Measurements from ENCODE around the gene IMPACT.

Gene IMPACT

DNA sequence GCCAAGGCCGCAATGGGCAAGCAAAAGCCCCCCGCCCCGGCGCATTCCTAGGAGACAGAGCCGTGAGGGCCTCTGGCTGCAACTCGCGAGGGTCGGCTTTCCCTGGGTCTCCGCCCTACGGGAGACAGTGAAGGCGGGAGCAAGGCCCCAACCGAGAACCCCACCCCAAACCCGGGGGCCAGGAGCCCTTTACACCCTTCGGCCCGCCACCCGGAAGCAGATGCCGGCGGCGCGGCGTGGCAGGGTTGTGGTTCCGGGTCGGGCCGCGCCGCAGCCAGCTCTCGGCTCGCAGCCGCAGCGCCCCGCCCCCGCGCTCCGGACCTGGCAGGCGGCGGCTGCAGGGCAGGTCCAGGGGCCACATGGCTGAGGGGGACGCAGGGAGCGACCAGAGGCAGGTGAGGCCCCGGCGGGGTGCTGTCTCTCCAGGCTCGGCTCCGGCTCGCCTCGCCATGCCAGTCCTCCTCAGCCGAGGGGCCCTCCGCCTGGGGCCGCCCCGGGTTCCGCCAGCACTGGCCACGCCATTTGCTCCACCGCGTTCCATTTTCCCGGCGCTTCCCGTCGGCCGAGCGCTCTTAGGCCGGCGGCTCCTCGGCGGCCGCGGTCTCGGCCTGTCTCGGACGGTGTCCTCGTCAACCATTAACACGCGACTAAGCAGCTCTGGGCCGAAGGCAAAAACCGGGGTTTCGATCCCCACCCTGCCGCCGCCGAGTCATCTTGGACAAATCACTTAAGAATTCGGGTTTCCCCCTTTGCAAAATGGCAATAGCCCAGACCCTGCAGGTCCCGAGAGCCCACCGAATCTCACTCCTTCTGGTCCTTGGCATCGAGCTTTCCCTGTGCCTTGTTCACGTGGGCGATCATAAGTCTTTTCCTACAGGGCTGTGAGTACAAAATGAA is at the start of gene IMPACT:
Gene IMPACT (plus strand): TSS at position 273 of the 897 bp plus-strand sequence. CDS start 87 bp downstream, at position 360.
- in situ Hi-C loops (cut with MboI; ENCODE audit: low sequenced_read_pairs): no loop called here

DNA sequence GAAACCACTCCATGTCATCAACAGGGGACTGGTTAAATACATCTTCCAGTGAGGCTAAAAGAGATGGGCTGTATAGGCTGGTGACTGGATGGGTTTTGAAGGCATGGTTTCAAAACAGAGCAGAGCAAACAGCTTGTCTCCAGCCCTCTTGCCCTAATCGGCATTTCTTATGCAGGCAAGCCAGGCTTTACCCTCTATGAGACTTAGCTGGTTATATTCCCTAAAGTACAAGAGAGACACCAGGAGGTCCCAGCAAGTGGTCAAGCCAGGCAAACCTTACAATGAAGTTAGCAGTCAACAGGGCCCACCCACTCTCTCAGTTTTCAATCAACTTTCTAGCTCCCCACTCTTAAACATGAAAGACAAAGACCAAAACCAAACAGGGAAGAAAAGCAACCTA is 47.9 kb upstream of the IMPACT start:
- in situ Hi-C loops (cut with MboI; ENCODE audit: low sequenced_read_pairs): no loop called here

GRCh38 chr18:24380163-24380747 is 46.2 kb upstream of the IMPACT start:
- in situ Hi-C loops (cut with MboI; ENCODE audit: low sequenced_read_pairs): no loop called here

GRCh38 chr18:24381126-24381525 is 45.3 kb upstream of the IMPACT start:
- in situ Hi-C loops (cut with MboI; ENCODE audit: low sequenced_read_pairs): no loop called here

DNA sequence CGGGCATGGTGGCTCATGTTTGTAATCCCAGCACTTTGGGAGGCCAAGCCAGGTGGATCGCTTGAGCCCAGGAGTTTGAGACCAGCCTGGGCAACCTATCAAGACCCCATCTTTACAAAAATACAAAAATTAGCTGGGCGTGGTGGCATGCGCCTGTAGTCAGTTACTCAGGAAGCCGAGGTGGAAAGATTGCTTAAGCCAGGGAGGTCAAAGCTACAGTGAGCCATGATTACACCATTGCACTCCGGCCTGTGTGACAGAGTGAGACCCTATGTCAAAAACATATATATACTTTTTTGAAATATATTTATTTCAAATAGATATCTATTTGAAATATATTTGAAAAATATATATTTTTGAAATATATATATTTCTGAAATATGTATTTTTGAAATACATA is 39.8 kb upstream of the IMPACT start:
- in situ Hi-C loops (cut with MboI; ENCODE audit: low sequenced_read_pairs): no loop called here

- in situ Hi-C loops (cut with MboI; ENCODE audit: low sequenced_read_pairs): no loop called here
Measured at GRCh38 chr18:24388957-24389356, 37.5 kb upstream of the IMPACT start.

DNA sequence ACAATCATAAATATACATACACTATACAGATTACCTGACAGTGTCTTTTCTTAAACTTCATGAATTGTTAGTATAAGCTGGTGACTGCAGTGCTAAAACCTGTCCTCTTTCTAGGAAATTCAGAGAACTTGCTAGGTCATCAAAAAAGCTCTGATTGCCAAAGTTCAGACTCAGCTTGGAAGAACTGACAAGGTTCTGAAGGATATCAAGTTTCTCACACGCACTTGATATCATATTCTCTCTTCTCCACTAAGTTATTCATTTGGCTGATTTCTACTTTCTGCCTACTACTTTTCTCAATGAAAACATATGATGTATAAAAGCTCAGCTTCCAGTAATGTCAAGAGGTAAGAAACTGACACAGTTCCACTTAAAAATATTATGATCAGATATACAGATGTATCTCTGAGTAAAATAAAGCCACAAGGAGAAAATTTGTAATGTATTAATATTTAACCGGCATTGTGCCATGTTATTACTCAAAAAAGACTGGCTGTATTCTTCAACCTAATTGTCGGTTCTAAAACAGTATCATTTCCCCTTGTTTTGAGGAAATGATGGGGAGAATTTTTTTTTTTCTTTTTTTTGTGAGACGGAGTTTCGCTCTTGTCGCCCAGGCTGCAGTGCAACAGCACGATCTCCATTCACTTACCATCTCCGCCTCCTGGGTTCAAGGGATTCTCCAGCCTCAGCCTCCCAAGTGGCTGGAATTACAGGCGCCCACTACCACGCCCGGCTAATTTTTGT is 31.2 kb upstream of the IMPACT start:
- in situ Hi-C loops (cut with MboI; ENCODE audit: low sequenced_read_pairs): no loop called here

DNA sequence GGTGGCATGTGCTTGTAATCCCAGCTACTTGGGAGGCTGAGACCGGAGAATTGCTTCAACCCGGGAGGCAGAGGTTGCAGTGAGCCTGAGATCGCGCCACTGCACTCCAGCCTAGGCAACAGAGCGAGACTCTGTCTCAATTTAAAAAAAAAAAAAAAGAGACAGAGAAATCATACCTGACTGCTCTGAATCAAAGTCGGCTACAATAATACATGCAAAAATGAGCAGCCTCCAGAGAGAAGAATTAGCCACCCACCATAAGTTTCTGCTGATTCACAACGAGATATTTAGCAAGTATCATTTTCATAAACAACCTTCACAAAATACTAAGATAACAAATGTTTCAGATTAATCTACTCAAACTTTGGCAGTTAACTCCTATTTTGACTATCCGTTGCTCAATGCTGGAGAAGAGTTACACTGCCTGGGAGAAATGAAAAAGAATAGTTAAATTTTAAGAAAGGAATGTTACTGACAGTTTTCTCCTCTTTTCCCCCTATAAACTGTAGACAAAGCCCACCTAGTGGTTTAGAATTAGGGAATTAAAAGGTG is 30.3 kb upstream of the IMPACT start:
- in situ Hi-C loops (cut with MboI; ENCODE audit: low sequenced_read_pairs): no loop called here

DNA sequence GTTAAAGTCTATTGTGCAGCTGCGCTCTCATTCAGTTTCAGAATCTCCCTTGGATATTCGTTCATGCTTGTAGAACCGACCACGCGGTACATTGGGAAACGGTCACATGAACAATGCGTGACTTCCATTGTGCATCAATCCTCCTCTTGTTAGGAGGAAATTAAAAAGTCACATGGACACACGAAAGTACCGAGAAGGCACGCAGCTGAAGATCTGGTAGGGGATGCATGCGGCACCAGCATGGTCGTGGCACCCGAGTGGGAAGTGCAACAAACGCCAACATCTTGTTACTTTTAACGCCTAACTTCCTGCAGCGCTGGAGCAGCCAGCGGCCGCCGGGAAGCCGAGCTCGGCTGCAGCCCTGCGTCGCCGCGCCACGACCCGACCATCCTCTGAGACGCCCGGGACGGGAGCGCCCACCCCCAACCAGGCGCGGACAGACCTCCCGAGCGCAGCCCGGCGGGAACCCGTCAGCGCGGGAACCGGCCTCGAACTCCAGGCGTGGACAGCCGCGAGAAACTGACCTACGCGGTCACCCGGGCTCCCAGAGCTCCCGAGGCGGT is 29.3 kb upstream of the IMPACT start:
- in situ Hi-C loops (cut with MboI; ENCODE audit: low sequenced_read_pairs): no loop called here

- in situ Hi-C loops (cut with MboI; ENCODE audit: low sequenced_read_pairs): no loop called here
Measured at GRCh38 chr18:24397694-24398368, 28.6 kb upstream of the IMPACT start, which contains the start of gene OSBPL1A. Gene OSBPL1A, minus strand, starts transcription at chr18:24397824. Its CDS starts 20,291 bp downstream, at chr18:24377533.

GRCh38 chr18:24398540-24398939 is 27.9 kb upstream of the IMPACT start:
- in situ Hi-C loops (cut with MboI; ENCODE audit: low sequenced_read_pairs): no loop called here

GRCh38 chr18:24400587-24400986 is 25.9 kb upstream of the IMPACT start:
- in situ Hi-C loops (cut with MboI; ENCODE audit: low sequenced_read_pairs): no loop called here

DNA sequence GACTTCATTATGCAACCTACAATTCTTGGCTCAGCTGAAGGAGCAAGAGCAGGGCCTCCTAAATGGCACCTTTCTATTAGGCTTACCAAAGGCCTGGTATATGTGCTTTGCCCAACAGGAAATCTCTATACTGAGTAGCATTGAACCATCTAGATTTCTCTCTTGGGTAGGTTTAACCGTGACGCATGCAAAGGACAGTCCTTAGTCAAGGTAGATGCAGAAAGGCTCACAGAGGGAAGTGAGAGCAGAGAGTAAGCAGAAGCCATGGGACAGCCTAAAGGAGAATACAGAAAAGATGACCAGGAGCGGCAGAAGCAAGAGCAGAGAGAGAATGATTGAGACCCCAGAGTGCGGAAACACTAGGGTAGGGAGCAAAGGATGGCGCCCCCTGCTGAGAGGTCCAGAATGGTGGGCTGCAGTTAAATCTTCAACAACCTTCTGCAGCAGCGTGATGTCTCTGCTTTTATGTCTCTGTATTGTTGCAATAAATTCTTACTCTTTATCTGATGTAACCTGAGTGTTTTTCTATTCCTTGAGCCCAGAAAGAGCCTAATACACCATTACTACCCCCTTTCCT is 24.2 kb upstream of the IMPACT start:
- in situ Hi-C loops (cut with MboI; ENCODE audit: low sequenced_read_pairs): no loop called here

DNA sequence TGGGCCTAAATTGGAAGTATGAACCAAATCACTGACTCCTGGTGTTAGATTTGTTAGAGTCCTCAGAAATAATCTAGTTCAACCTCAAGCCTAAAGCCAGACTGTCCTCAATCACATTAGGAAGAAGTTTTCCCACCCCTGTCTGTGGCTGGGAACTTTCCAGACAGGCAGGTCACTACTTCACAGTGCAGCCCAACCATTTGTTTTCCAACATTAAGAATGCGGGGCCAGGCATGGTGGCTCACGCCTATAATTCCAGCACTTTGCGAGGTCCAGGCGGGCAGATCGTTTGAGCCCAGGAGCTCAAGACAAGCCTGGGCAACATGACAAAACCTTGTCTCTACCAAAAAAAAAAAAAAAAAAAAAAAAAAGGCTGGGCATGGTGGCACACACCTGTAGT is 23.4 kb upstream of the IMPACT start:
- in situ Hi-C loops (cut with MboI; ENCODE audit: low sequenced_read_pairs): no loop called here

DNA sequence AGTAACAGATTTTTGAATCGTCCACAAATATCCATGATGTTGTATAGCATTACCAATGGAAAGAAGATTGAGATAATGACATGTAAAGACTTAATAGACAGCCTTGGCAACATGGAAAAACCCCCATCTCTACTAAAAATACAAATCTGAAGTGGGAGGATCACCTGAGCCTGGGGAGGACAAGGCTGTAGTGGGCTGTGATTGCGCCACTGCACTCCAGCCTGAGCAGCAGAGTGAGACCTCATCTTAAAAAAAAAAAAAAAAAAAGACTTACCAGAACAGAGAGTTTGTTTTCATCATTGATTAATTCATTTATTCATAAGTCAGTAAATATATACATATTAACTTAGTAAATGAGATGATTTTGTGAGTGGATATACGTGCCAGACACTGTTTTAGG is 21.9 kb upstream of the IMPACT start:
- in situ Hi-C loops (cut with MboI; ENCODE audit: low sequenced_read_pairs): no loop called here

- in situ Hi-C loops (cut with MboI; ENCODE audit: low sequenced_read_pairs): no loop called here
Measured at GRCh38 chr18:24408496-24408895, 18.0 kb upstream of the IMPACT start.

DNA sequence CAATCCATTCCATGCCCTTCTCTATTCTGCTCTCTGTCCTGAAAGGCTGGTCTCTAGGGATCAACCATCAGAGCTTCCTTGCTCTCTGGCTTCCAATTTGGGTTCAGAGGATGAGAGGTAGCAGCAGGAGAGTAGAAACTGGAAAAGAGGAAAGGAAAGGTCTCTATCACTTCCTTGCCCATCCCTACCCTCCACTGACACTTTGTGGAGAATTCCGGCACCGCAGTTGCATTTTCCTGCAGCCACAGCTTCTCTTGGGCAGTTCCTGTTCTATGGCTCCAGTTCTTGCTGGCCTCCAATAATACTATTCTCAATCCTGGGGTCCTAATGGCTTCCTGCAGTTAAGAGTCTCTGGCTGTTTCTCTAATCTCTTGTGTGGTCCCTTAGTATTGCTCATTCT is 13.3 kb upstream of the IMPACT start:
- in situ Hi-C loops (cut with MboI; ENCODE audit: low sequenced_read_pairs): no loop called here

DNA sequence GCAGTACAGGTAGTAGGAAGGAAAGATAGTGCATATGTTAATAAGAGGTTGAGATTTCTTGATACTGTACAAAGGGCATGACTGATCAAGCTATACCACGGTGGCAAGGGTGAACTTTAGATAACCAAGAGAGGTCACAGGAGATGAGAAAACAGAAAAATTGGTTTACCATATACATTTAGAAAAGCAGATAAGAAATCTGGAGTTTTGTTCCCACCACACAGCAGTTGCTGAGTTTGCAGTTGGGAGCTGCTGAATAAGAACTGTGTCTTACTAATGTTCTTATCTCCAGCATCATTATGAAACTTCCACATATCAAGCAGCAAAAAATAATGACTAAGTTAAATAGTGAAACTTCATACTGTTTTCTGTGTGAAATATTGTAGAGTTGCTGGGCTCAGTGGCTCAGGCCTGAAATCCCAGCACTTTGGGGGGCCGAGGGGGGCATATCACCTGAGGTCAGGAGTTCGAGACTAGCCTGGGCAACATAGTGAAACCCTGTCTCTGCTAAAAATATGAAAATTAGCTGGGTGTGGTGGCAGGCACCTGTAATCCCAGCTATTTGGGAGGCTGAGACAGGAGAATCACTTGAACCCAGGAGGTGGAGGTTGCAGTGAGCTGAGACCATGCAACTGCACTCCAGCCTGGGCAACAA is 12.0 kb upstream of the IMPACT start:
- in situ Hi-C loops (cut with MboI; ENCODE audit: low sequenced_read_pairs): no loop called here

DNA sequence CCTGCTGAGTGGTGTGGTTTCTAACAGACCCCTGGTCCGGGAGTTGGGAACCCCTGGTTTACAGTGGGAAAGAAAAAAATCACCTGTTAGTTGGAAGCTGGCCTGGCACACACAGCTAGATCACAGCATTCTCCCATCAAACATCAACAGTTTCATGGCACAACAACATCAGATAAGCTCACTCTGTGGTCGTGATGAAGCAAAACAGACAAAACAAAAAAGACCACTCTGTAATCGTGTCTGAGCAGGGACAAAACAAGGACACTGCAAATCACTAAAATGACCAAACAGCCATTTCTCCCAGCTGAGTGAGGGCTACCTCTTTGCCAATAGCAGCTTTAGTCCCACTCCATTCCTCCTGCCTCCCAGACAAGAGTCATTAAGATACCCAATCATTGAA is 9.0 kb upstream of the IMPACT start:
- in situ Hi-C loops (cut with MboI; ENCODE audit: low sequenced_read_pairs): no loop called here

- in situ Hi-C loops (cut with MboI; ENCODE audit: low sequenced_read_pairs): no loop called here
Measured at GRCh38 chr18:24420551-24420950, 5.9 kb upstream of the IMPACT start.
